Neural crest cell (in vitro differentiated cells): ENCODE data around the gene DGKG. TPM values are rescaled to one million over a fixed set of nuclear protein-coding genes. Genes with fewer than 3 reads are reported as not detected.

Experiments
- DNase-seq: peaks from one replicate; pipeline ENCODE4 v3.0.0; 2021; ENCODE audit warnings: low read depth, mixed read lengths, low spot score
- H3K27ac Mint-ChIP-seq: one replicate; pipeline ENCODE4 v1.8.0; 2021; ENCODE audit warnings: mild to moderate bottlenecking, mixed read lengths; ENCODE audit not compliant: unreplicated experiment
- H3K27me3 Mint-ChIP-seq: 2 replicates; pipeline ENCODE4 v1.8.0; 2021; ENCODE audit warnings: low read depth, mild to moderate bottlenecking, mixed read lengths
- H3K36me3 Mint-ChIP-seq: 2 replicates; pipeline ENCODE4 v1.8.0; 2021; ENCODE audit warnings: low read depth, mild to moderate bottlenecking, mixed read lengths
- H3K4me1 Mint-ChIP-seq: 2 replicates; pipeline ENCODE4 v1.8.0; 2021; ENCODE audit warnings: mixed read lengths
- H3K4me3 Mint-ChIP-seq: one replicate; pipeline ENCODE4 v1.8.0; 2021; ENCODE audit warnings: mild to moderate bottlenecking, mixed read lengths
- H3K9me3 Mint-ChIP-seq: 2 replicates; pipeline ENCODE4 v1.8.0; 2021; ENCODE audit warnings: mixed read lengths
- total RNA-seq: library from RNA; stranded (reverse); gene quantifications from 2 replicates; pipeline ENCODE4 v1.2.1, GENCODE V29; 2021
- TF ChIP-seq, protein P1 (sequence below): fragments of 200-600 bp; sonication (generic); conservative IDR thresholded peaks from 2 replicates; pipeline ENCODE4 v1.5.0; 2021; ENCODE audit warnings: antibody characterized with exemption, mild to moderate bottlenecking

The DGKG gene
- total RNA-seq, 1 donor from 2014 or later: not detected

DNA sequence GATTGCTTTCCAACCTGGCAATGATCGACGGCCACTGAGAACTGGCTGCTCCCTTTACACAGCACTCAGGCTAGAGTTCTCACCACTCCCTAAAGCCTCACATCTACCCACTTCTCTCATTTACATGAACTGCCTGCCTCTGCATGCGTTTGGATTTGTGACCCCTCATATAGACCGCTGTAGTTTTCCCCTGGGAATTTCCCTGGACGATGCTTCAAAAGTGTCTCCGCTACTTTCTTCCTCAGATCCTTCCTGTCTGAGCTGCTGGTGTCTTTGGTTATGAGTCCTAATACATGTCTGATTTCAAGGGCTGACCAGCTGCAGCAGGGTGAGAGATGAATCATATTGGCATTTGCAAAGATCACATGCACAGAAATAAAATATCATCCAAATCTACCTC, 136.4 kb downstream of the DGKG start:
- Mint-ChIP-seq H3K4me3 (no peak overlapping the region), H3K27ac (no peak overlapping the region), H3K27me3 (peaks cover 21% of the 10 kb centered on the region), H3K4me1 (peaks cover 15% of the 10 kb centered on the region), H3K36me3 (no peaks in the 10 kb centered on the region), H3K9me3 (no peaks in the 10 kb centered on the region)
- DNase-seq: no peak
- TF ChIP-seq, protein P1, sequence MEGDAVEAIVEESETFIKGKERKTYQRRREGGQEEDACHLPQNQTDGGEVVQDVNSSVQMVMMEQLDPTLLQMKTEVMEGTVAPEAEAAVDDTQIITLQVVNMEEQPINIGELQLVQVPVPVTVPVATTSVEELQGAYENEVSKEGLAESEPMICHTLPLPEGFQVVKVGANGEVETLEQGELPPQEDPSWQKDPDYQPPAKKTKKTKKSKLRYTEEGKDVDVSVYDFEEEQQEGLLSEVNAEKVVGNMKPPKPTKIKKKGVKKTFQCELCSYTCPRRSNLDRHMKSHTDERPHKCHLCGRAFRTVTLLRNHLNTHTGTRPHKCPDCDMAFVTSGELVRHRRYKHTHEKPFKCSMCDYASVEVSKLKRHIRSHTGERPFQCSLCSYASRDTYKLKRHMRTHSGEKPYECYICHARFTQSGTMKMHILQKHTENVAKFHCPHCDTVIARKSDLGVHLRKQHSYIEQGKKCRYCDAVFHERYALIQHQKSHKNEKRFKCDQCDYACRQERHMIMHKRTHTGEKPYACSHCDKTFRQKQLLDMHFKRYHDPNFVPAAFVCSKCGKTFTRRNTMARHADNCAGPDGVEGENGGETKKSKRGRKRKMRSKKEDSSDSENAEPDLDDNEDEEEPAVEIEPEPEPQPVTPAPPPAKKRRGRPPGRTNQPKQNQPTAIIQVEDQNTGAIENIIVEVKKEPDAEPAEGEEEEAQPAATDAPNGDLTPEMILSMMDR: no peak

DNA sequence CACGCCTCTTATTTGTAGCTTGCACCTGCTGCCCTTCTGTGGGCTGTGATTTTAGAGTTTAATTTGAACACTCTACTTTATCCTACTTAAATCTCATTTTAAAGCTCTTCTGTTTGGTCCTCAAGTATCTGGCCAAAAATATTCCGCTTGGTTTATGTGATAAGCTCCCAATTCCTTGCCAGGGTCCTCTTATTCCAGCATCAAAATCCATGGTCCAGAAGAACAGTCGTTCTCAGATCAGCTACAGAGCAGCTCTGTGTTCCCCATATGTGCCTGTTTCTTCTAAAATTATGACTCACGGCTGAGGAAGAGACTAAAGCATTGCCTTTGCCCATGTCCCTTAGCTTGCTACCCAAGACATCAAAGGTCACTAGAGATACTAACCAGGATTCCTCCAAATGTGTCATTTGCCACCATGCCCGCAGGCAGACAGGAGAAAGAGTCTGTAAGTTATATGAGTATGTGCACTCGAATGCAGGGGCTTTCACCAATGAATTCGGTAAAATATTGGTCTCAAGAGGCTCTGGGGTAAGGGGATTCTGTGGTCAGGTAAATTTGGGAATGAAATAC, 137.9 kb downstream of the DGKG start:
- Mint-ChIP-seq H3K27me3 (peaks cover 24% of the 10 kb centered on the region), H3K27ac (no peak overlapping the region), H3K4me3 (no peak overlapping the region), H3K9me3 (no peaks in the 10 kb centered on the region), H3K36me3 (no peaks in the 10 kb centered on the region), H3K4me1 (peaks cover 21% of the 10 kb centered on the region)
- DNase-seq: no peak
- TF ChIP-seq, protein P1: no peak

DNA sequence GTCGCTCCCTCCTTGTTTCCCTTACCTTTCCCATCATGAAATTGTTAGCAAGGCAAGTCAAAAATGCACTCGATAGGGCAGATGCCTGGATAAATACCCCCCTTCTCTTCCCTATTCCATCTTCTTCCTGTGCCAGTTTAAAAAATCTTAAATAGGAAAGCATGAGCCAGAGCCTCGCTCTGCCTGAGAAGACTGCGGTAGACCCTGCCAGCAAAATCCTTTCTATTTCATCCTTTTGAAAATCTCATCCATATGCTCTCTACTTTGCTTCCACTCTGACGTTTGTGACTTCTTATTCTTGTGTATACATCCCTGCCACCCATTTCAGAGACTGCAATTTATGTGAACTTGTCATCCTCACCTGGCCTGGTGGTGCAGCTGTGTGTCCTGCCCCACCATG, 138.6 kb downstream of the DGKG start:
- no peak for DNase-seq
- no peak overlapping the region for H3K4me3 Mint-ChIP-seq
- H3K4me1 Mint-ChIP-seq: peaks cover 18% of the 10 kb centered on the region
- H3K27me3 Mint-ChIP-seq: peaks cover 24% of the 10 kb centered on the region
- H3K9me3 Mint-ChIP-seq: no peaks in the 10 kb centered on the region
- no peak overlapping the region for H3K27ac Mint-ChIP-seq
- no peaks in the 10 kb centered on the region for H3K36me3 Mint-ChIP-seq
- TF ChIP-seq, protein P1: no peak

DNA sequence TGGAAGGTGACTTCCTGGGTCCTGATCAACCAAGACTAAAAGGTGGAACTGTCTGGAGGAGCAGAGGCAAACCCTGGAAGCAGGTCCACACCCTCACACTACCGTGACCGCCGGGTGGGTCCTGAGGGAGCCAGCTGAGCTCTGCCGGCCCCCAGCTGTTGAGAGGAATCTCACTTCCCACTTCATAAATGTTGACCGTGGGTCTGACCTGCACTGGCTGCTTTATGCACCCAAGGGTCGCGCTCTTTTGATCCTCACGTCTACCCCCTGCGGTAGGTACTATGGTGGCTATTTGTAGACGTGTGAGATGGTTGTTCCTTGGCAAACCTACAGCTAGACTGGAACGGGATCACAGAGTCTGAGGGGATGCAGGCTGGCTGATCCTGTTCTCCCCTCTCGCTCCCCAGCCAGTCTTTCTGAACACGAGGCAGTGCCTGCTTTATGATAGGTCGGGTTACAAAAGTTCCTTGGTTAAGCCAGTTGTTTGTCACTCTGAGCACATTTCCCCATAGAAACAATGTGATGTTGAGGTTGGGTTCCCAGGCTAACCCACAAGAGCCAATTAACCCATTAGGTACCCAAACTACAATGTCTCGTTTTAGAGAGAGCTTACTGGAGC, 140.2 kb downstream of the DGKG start:
- Mint-ChIP-seq H3K4me1 (peaks cover 25% of the 10 kb centered on the region), H3K27ac (no peak overlapping the region), H3K27me3 (peaks cover 26% of the 10 kb centered on the region), H3K9me3 (no peaks in the 10 kb centered on the region), H3K4me3 (no peak overlapping the region), H3K36me3 (no peaks in the 10 kb centered on the region)
- no peak for DNase-seq
- TF ChIP-seq, protein P1: no peak

DNA sequence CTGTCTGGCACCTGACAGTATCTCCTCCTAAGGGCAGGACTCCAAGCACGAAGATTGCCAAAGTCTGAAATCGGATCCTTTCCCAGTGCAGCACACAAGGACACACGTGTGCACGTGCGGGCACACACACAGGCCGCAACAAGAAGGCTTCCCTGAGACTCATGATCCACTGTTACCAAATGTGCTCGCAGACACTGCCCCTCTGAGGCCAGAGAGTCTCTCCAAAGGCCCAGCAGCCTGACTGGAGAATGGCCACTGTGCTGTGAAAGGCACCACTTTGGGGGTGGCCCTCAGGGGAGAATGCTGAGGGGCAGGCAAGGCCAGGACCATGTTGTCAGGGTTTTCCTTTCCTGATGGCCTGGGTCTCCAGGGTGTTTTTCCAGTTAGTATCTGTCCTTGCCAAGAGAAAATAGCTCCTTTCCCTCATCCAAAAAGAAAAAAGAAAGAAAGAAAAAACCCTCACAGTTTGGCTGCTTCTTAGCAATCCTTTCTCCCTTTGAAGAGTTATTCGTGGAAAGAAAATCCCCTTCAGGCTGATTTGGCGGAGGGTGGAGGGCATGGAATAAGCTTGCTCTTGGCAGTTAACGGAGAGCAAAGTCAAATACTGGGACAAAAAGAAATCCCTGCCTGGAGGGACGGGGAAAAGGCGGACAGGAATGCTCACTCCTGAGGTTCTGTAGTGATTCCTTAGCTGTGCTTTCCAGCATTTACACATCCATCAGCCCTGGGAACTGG, 141.0 kb downstream of the DGKG start:
- H3K9me3 Mint-ChIP-seq: no peaks in the 10 kb centered on the region
- H3K4me1 Mint-ChIP-seq: peaks cover 33% of the 10 kb centered on the region
- peaks cover 26% of the 10 kb centered on the region for H3K27me3 Mint-ChIP-seq
- TF ChIP-seq, protein P1: no peak
- no peak overlapping the region for H3K4me3 Mint-ChIP-seq
- H3K27ac Mint-ChIP-seq: no peak overlapping the region
- H3K36me3 Mint-ChIP-seq: no peaks in the 10 kb centered on the region
- no peak for DNase-seq
